IPS-15b (cell line): ENCODE measurements around the gene KCNG4.

Experiments
- H3K27me3 ChIP-seq: one replicate; pipeline ENCODE4 v1.6.1; 2013; ENCODE audit warnings: low read length; ENCODE audit not compliant: control insufficient read depth, insufficient read depth
- H3K36me3 ChIP-seq: one replicate; pipeline ENCODE4 v1.6.1; 2013; ENCODE audit warnings: low read length; ENCODE audit not compliant: control insufficient read depth, insufficient read depth
- H3K4me1 ChIP-seq: one replicate; pipeline ENCODE4 v1.6.1; 2013; ENCODE audit warnings: mild to moderate bottlenecking, low read length; ENCODE audit not compliant: control insufficient read depth, insufficient read depth
- H3K4me3 ChIP-seq: one replicate; pipeline ENCODE4 v1.5.1; 2013; ENCODE audit warnings: low read depth, low read length
- H3K9ac ChIP-seq: one replicate; pipeline ENCODE4 v1.6.1; 2013; ENCODE audit warnings: low read depth, mild to moderate bottlenecking, low read length
- H3K9me3 ChIP-seq: one replicate; pipeline ENCODE4 v1.6.1; 2013; ENCODE audit warnings: mild to moderate bottlenecking, low read length; ENCODE audit not compliant: control insufficient read depth, insufficient read depth

Gene KCNG4

DNA sequence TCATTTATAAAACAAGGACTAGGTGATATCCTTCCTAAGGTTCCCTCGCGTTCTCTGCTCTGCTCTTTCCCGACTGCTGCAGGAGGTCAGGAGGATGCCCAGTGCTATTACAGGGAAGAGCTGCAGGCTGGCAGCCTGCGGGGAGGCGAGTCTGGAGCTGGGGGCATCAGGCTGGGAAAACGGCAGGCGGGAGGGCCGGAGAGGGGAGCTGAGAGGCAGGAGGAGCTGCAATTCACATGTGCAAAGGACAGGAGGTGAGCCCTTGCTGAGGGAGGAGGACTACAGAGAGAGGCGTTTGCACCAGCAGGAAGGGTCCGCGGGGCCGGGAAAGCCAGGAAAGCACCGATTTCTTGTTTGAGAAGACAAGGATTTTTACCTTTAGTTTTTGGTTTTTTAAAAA lies 40.7 kb downstream of the KCNG4 start:
- Histone ChIP-seq H3K9ac (no peak overlapping the region), H3K4me1 (no peaks in the 10 kb centered on the region), H3K27me3 (no peaks in the 10 kb centered on the region)

DNA sequence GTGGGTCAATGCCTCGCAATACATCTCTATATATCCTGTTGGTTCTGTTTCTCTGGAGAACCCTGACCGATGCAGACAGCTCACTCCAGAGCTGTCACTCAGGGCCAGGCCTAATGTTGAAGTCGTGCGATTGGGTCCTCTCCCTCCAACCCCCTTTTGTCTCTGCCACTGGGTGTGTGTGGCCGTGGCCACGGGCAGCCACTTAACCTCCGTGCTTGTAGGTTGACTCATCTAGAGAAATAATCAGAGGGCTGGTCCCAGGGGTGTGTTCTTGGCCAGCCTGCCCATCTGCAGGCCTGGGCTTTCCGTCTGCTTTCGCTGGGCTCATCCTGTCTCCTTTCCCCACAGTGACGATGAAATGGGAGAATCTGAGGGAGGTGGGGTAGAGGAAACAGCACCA lies 41.4 kb downstream of the KCNG4 start:
- no peaks in the 10 kb centered on the region for H3K4me1 ChIP-seq
- no peak overlapping the region for H3K9ac ChIP-seq
- no peaks in the 10 kb centered on the region for H3K27me3 ChIP-seq
- no peak overlapping the region for H3K4me3 ChIP-seq
- H3K9me3 ChIP-seq, result no peaks in the 10 kb centered on the region
- no peaks in the 10 kb centered on the region for H3K36me3 ChIP-seq

More for the DNA sequence above, 40.7 kb downstream of the KCNG4 start:
- no peak overlapping the region for H3K4me3 ChIP-seq
- no peaks in the 10 kb centered on the region for H3K36me3 ChIP-seq
- H3K9me3 ChIP-seq, result no peaks in the 10 kb centered on the region

DNA sequence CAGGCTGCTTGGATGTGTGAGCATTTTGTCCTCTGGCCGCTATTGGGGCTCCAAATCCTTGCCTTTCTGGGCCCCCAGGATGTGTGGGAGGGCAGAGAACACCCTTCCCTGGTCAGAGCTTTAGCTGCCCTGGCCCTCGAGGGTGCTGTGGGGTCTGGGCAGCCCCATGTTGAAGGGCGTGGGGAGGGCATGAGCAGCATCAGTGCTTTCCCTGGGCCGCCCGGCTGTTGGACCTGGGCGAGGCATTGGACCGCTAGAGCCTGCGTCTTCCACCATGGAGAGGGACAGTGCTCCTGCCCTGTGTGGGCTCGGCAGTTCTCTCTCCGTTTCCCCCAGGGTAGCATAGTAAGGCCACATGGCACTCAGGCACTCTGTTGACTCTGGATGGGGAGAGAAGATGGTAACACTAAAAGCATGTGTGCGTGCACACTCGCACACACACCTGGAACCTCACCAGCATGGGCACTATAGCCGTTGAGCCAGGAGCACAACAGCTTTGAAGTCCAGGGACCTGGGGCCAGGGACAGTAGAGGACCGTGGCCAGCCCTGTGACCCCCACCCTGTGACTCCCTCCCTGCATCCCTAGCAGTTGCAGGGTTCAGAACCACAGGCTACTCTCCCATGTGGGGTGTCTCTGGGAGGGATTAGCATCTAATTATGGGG lies 42.2 kb downstream of the KCNG4 start:
- Histone ChIP-seq H3K4me1 (no peaks in the 10 kb centered on the region), H3K27me3 (no peaks in the 10 kb centered on the region), H3K4me3 (no peak overlapping the region), H3K36me3 (no peaks in the 10 kb centered on the region), H3K9me3 (no peaks in the 10 kb centered on the region), H3K9ac (no peak overlapping the region)

DNA sequence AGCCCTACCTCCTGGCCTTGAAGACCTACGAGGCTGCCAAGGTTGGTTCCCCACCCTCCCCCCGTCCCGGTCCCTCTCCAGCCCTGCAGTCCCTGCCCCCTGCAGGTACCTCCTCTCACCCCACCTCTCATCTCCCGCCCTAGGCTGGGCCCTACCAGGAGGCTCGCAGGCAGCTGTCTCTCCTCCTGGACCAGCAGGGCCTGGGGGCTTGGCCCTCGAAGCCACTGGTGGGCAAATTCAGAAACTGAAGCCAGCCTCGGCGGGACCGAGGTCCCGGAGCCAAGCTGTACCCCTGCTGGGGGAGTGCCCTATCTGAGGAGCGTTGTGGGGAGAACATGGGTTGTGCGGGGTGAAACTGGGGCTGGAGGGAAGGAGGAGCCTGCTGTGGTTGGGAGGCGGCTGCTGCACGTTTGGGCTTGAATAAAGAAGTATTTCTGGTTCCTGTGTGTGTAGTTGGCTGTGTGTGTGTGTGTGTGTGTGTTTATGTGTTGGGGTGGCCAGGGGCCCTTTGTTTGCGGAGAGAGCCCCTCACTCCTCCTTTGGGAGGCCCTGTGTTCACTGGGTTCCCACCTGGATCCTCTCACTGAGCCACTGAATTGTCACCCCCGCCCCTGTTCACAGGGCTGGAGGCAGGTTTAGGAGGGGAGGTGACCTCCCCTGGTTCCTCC lies 43.0 kb downstream of the KCNG4 start:
- H3K9ac ChIP-seq, result no peak overlapping the region
- H3K4me3 ChIP-seq, result no peak overlapping the region
- H3K27me3 ChIP-seq, result no peaks in the 10 kb centered on the region
- no peaks in the 10 kb centered on the region for H3K4me1 ChIP-seq
- H3K36me3 ChIP-seq, result no peaks in the 10 kb centered on the region
- no peaks in the 10 kb centered on the region for H3K9me3 ChIP-seq

DNA sequence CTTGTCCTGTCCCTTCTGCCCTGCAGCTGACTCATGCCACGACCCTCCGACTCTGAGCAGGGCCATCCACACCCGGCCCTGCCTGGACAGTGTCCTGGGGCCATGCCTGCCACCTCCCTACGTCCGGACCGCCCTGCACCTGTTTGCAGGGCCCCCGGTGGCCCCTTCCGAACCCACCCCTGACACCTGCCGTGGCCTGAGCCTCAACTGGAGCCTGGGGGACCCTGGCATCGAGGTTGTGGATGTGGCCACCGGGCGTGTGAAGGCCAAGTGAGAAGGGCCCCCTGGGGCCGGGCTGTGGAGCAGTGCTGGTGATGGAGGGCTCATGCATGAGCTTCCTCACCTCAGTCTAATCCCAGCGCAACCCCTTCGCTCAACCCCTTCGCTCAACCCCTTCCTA lies 43.7 kb downstream of the KCNG4 start:
- Histone ChIP-seq H3K4me3 (no peak overlapping the region), H3K27me3 (no peaks in the 10 kb centered on the region), H3K36me3 (no peaks in the 10 kb centered on the region), H3K4me1 (no peaks in the 10 kb centered on the region), H3K9me3 (no peaks in the 10 kb centered on the region), H3K9ac (no peak overlapping the region)

DNA sequence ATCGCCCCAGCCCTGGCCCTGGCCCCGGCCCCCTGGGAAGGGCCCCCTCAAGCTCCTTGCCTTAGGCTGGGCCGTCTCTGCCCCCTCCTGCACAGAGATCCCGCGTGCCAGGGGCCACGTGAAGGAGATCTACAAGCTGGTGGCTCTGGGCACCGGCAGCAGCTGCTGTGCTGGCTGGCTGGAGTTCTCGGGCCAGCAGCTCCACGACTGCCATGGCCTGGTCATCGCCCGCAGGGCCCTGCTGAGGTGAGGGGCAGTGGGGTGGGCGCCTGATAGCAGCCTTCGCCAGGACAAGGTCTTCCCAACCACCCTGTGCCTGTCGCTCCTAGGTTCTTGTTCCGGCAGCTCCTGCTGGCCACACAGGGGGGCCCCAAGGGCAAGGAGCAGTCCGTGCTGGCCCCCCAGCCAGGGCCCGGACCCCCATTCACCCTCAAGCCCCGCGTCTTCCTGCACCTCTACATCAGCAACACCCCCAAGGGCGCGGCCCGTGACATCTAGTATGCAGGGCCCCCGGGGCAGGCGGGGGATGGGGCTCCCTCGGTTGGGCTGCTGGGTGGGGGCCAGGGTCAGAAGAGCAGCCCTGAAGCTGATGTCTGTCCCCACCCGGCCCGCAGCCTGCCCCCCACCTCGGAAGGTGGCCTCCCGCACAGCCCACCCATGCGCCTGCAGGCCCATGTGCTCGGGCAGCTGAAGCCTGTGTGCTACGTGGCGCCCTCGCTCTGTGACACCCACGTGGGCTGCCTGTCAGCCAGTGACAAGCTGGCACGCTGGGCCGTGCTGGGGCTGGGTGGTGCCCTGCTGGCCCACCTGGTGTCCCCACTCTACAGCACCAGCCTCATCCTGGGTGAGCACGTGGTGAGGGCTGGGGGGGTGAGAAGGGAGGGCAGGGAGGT lies 44.4 kb downstream of the KCNG4 start:
- Histone ChIP-seq H3K27me3 (no peaks in the 10 kb centered on the region), H3K9ac (no peak overlapping the region), H3K4me1 (no peaks in the 10 kb centered on the region), H3K36me3 (no peaks in the 10 kb centered on the region), H3K9me3 (no peaks in the 10 kb centered on the region), H3K4me3 (no peak overlapping the region)

DNA sequence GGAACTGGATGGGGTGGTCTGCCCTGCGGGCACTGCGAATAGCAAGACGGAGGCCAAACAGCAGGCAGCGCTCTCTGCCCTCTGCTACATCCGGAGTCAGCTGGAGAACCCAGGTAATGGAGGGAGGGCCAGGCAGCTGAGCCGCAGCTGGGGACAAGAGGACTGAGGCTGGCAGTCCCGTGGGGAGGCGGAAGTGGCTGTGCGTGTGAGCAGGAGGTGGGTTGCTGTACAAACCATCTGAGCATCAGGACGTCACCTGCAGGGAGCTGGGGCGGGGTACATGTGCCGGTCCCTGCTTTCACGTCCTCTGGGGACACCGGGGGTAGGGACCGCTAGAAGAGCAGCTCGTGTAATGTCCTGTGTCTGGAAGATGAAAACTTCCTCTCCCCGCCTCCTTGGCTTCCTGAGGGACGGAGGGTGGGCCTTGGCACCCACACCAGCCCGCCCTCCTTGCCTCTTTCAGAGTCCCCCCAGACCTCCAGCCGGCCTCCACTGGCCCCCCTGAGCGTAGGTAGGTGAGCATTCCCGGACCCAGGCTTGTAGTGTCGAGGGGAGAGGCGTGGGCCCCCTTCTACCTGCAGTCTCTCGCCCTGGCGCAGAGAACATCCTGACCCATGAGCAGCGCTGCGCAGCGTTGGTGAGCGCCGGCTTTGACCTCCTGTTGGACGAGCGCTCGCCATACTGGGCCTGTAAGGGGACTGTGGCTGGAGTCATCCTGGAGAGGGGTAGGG lies 45.2 kb downstream of the KCNG4 start:
- no peaks in the 10 kb centered on the region for H3K36me3 ChIP-seq
- H3K4me3 ChIP-seq, result no peak overlapping the region
- no peaks in the 10 kb centered on the region for H3K27me3 ChIP-seq
- no peaks in the 10 kb centered on the region for H3K9me3 ChIP-seq
- H3K9ac ChIP-seq, result no peak overlapping the region
- no peaks in the 10 kb centered on the region for H3K4me1 ChIP-seq

DNA sequence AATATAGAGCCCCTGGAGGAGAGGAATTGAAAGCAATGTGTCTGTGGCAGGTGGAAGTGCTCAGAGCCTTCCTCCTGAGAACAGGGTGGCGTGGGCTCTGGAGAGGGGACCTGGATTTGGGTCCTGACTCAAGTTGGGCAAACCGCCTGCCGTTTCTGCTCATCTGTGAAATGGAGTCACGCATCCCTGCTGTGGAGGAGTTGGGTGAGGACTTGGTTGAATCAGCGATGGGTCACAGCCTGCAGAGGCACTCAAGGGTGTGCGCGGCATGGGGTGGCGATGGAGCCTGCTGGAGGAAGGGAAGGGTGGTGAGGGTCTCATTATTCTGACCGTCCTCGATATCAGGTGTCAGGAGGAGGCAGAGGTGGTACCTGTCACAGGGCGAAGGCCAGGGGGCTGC lies 45.8 kb downstream of the KCNG4 start:
- Histone ChIP-seq H3K4me3 (no peak overlapping the region), H3K9me3 (no peaks in the 10 kb centered on the region), H3K27me3 (no peaks in the 10 kb centered on the region), H3K36me3 (no peaks in the 10 kb centered on the region), H3K4me1 (no peaks in the 10 kb centered on the region), H3K9ac (no peak overlapping the region)

DNA sequence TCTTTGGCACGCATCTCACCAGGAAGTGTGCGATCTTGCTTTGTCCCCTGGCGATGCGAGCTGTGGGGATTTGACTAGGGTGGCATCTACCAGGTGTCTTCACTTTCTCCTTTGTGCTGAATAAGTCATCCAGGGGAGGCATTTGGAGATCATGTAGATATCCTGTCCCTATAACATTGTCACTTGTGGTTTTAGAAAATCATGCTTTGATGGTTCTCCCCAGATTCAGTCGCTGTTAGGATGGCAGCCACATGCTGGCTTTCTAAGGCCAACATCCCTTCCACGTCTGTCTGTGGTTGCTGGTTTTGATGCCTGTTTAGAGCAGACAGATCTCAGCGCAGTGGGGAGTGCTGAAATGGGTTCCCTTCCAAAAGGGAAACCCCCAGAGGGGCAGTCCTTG lies 46.3 kb downstream of the KCNG4 start:
- Histone ChIP-seq H3K36me3 (no peaks in the 10 kb centered on the region), H3K9ac (no peak overlapping the region), H3K9me3 (no peaks in the 10 kb centered on the region), H3K4me3 (no peak overlapping the region), H3K27me3 (no peaks in the 10 kb centered on the region), H3K4me1 (no peaks in the 10 kb centered on the region)

DNA sequence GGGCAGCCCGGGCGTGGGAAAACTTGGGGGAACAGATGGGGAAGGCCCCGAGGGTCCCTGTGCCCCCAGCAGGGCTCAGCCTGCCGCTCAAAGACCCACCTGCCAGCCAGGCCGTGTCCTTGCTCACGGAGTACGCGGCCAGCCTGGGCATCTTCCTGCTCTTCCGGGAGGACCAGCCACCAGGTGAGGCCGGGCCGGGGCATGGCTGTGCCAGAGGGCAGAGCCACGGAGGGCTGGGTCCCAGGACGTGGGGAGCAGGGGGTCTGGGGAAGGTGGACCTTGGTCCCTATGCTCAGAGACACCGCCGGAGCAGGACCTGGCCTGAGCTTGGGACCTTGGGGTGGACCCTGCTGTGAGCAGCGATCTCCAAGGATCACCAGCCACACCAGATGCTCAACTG lies 48.3 kb downstream of the KCNG4 start:
- H3K27me3 ChIP-seq, result no peaks in the 10 kb centered on the region
- no peak overlapping the region for H3K9ac ChIP-seq
- no peaks in the 10 kb centered on the region for H3K4me1 ChIP-seq
- no peaks in the 10 kb centered on the region for H3K9me3 ChIP-seq
- no peak overlapping the region for H3K4me3 ChIP-seq
- H3K36me3 ChIP-seq, result no peaks in the 10 kb centered on the region

DNA sequence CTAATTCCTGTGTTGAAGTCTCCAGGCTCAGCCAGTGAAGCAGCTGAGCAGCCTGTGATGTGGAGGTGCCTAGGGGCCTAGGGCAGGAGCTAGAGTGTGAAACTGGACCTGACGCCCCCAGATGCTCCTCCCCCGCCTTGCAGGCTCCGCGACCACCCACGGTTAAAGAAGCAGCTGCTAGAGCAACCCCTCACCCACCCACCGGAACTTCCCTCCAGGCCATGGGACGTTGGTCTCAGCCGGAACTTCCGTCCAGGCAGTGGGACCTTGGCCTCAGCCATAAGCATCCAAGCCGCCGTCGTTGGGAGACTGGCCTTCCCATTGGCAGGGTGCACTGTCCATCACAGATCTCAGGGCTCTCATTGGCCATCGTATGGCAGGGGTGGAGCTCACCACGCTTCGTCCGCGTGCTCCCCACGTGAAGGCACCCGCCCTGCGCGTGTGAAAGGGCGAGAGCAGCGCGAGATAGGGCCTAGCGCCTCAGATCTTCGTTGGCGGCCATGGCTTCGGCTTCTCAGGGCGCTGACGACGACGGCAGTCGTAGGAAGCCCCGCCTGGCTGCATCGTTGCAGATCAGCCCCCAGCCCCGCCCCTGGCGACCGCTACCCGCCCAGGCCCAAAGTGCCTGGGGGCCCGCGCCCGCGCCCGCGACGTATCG lies 49.0 kb downstream of the KCNG4 start, which contains the start of gene ADAD2:
TSS of gene ADAD2 (plus strand) at position 427 of the 658 bp plus-strand sequence. CDS start at position 501, 74 bp downstream.
- Histone ChIP-seq H3K9me3 (no peaks in the 10 kb centered on the region), H3K4me1 (no peaks in the 10 kb centered on the region), H3K27me3 (no peaks in the 10 kb centered on the region), H3K36me3 (no peaks in the 10 kb centered on the region), H3K9ac (no peak within 1 kb of the TSS), H3K4me3 (no peak within 1 kb of the TSS)
